Aortic smooth muscle cell (primary cell): Measurements from ENCODE around the gene MAD1L1. TPM values are rescaled to one million over a fixed set of nuclear protein-coding genes. Genes with fewer than 3 reads are reported as not detected.

Source experiments
- total RNA-seq: library from RNA; depleted of rRNA; stranded (reverse); fragments of >200 nt; gene quantifications from 2 replicates; pipeline ENCODE4 v1.2.3, GENCODE V29; 2014

Gene MAD1L1
- total RNA-seq: 46.9 and 54.4 TPM in 2 replicates

DNA sequence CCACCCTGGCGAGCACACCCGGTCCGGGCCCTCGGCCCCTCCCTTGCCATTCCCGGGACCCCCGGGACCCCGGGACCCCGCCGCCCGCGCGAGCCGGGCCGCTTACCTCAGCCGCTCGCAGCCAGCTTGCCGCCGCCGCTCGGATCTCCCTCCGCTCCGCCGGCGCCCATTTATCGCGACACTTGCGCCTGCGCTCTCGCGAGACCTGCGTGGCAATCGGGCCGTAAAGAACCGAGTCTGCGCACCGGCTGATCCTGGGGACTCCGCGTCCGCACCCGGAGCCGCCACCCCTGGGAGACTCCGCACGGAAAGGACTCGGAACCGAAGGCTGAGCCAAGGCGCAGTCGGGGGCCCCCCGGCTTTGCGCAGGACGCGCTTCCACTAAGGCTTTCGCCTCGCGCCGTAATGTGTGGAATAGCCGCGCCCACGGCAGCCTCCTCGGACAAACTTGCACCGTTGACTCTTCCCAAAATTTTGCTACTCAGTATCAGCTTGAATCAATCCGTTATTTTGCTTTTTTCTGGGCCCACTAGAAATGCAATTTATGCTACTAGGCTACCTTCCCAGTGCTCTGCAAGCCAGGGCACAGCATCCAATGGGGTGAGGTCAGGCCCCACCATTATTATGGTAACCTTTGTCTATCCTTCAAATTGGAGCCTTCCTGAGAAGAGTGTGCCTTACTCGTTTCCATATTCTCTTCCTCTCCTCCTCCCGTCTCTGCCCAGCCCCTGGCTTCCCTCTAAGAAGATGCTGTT, at the start of gene MAD1L1:
Gene MAD1L1, minus strand, starts transcription at position 180 of the 755 bp plus-strand sequence. CDS start 2,812 bp downstream, outside the sequence.

DNA sequence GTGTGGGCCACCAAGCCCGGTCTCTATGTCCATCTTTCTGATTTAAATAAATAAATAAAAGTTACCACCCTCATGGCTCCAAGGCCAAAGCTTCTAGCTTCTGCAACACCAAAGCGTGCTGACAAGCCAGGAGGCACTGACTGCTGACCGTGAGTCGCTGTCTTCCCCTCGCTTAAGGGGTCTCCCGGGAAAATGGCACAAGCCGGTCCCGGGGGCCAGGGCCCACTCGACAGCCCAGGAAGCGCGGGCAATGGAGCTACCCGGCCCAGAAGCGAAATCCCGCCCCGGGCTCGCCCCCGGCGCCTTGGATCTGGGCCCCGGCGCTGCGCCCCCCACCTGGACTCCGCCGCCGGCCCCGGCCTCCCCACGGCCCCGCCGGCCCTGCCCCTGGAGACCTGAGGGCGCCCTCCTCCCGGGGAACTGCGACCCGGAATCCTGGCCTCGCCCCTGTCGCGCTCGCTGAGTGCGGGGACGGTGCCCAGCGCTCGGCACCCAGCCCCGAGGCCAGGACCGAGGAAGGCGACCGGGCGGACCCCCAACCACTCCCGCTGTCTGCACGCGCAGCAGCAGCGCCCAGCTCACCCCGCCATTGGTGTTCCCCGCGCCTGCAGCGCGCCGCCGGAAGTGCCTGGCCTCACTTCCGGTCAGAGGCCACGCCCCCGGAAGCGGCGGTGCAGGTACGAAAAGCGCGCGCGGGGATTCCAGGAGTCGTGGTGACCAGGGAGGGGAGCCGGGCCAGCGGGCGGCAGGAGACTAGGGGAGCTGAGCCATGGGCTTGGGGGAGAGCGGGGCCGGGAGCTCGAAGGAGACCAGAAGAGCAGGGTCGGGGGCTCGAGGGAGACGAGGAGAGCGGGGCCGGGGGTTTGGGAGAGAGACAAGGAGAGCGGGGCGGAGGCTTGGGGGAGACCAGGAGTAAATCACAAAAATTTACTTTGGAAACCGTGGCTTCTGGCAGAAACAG, 9.1 kb upstream of the MAD1L1 start, which contains the start of the genes MRM2 and NUDT1:
Gene MRM2, minus strand, starts transcription at position 626 of the 961 bp plus-strand sequence. Its CDS starts 36 bp downstream, at position 590.
Gene NUDT1, plus strand, starts transcription at position 647 of the 961 bp plus-strand sequence. CDS start 2,349 bp downstream, outside the sequence.

Other genes starting within 250 kb of the MAD1L1 start
- 11.8 and 15.6 TPM in 2 replicates for gene MRM2, start 9.3 kb upstream of the MAD1L1 start, total RNA-seq
- gene NUDT1, start 9.3 kb upstream of the MAD1L1 start, total RNA-seq: 42.5 and 47.0 TPM in 2 replicates
- gene SNX8, start 81.5 kb upstream of the MAD1L1 start, total RNA-seq: 18.8 and 20.0 TPM in 2 replicates
- 143 and 180 TPM in 2 replicates for gene EIF3B, start 121.9 kb upstream of the MAD1L1 start, total RNA-seq
- gene CHST12, start 170.7 kb upstream of the MAD1L1 start, total RNA-seq: 4.2 and 7.1 TPM in 2 replicates
- not detected in 2 replicates for gene GRIFIN, start 243.5 kb upstream of the MAD1L1 start, total RNA-seq